Gastrocnemius medialis (tissue), 4 donors: ENCODE measurements around the gene EAF1. TPM values are rescaled to one million over a fixed set of nuclear protein-coding genes. Genes with fewer than 3 reads are reported as not detected.

Experiments
- ATAC-seq, 2 donors: fragments of 150-250 bp; one replicate each; pipeline ENCODE4 v1.9.1; 2016
- DNase-seq, 2 donors: peaks; one replicate each; pipeline ENCODE4 v3.0.0-alpha.2; 2019
- H3K27ac ChIP-seq, 4 donors: fragments of 200-600 bp; sonication (generic); 1 replicate in 1 of 4; 2 replicates in 3 of 4; pipeline ENCODE4 v1.5.1; 2016 to 2018; ENCODE audit warnings: mild to moderate bottlenecking in 2 of 4, moderate library complexity in 1 of 4
- H3K27me3 ChIP-seq, 3 donors: fragments of 200-600 bp; sonication (generic) in 2 of 3; 1 replicate in 1 of 3; 2 replicates in 2 of 3; pipeline versions ENCODE4 v1.5.1 to v1.6.0; 2016 to 2019; ENCODE audit warnings: mild to moderate bottlenecking in 1 of 3, moderate library complexity in 1 of 3
- H3K36me3 ChIP-seq, 2 donors: fragments of 200-600 bp; sonication (generic) in 1 of 2; one replicate each; pipeline ENCODE4 v1.5.1; 2017 to 2018
- H3K4me1 ChIP-seq, 2 donors: fragments of 200-600 bp; sonication (generic) in 1 of 2; one replicate each; pipeline ENCODE4 v1.5.1; 2016 to 2017; ENCODE audit warnings: mild to moderate bottlenecking in 2 of 2
- H3K4me3 ChIP-seq, 4 donors: fragments of 200-600 bp; sonication (generic) in 3 of 4; 1 replicate in 1 of 4; 2 replicates in 3 of 4; pipeline ENCODE4 v1.5.1; 2016 to 2019; ENCODE audit warnings: mild to moderate bottlenecking in 2 of 4
- H3K9me3 ChIP-seq, 3 donors: fragments of 200-600 bp; sonication (generic) in 2 of 3; 1 replicate in 1 of 3; 2 replicates in 2 of 3; pipeline ENCODE4 v1.5.1; 2016 to 2019
- CTCF ChIP-seq, 5 experiments: fragments of 450-650 bp in 3 of 5; fragments of 200-600 bp in 2 of 5; sonication (generic) in 2 of 5; IDR thresholded peaks in 4 of 5; conservative IDR thresholded peaks in 1 of 5; 1 replicate in 4 of 5; 2 replicates in 1 of 5; pipeline ENCODE4 v1.5.1; 2016 to 2019; ENCODE audit warnings: antibody characterized with exemption in 5 of 5, mild to moderate bottlenecking in 3 of 5, moderate library complexity in 3 of 5
- POLR2A ChIP-seq, 2 donors: fragments of 450-650 bp; IDR thresholded peaks; one replicate each; pipeline ENCODE4 v1.6.1; 2017; ENCODE audit warnings: antibody characterized with exemption in 2 of 2, mild to moderate bottlenecking in 2 of 2, moderate library complexity in 2 of 2
- in situ Hi-C, 4 donors: fragments of 200-750 bp; cut with MboI; loops; one replicate each; pipeline versions ENCODE4 v1.15.0 to v1.8.0; 2017; ENCODE audit warnings: low sequenced_read_pairs in 4 of 4
- intact Hi-C: fragments of 100-400 bp; cut with DNase I; formaldehyde crosslinking; loops from one replicate; pipeline ENCODE4 v1.15.1; 2023; ENCODE audit warnings: low total_unique reads
- total RNA-seq, 4 donors: library from RNA; depleted of rRNA; stranded (reverse); fragments of >200 nt; gene quantifications; one replicate each; pipeline versions ENCODE4 v1.1.0 to v1.2.3, GENCODE V29; 2016

The EAF1 gene
- total RNA-seq, 4 donors from 2014 or later: 9.4 to 17.3 (median 10.5) TPM

DNA sequence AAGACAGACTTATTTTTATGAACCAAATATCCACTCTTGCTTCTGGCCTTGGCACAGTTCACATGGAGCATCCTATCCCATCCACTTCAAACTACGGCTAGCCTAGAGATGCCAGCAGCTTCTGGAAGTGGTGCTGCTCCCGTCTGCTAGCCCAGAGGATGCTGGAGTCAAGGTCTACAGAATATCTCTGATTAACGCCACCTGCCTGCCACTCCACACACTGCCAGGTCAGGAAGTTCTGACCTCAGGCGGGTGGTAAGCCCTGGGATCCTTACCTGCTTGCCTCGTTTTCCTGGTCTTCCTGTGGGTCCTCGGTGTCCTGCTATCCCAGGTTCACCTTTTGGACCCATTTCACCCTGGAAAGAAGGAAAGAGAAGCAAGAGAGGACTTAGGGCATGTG, 42.9 kb downstream of the EAF1 start:
- TF ChIP-seq CTCF (IDR thresholded peaks at IDR 0.05 in 4 of 5, conservative IDR thresholded peaks at IDR 0.05 in 1 of 5) (no peak), POLR2A (IDR thresholded peaks at IDR 0.05) (no peak)
- Histone ChIP-seq H3K4me1 (peaks cover 12 to 16% of the 10 kb centered on the region in 2 donors), H3K27me3 (no peaks in the 10 kb centered on the region), H3K9me3 (no peaks in the 10 kb centered on the region), H3K27ac (peak overlapping the region in 3 of 4 donors; percentile 89 to 95 (median 91)), H3K36me3 (peaks cover 0 to 4% of the 10 kb centered on the region in 2 donors), H3K4me3 (no peak overlapping the region)
- ATAC-seq: no peak
- in situ Hi-C loops (no loop called here), intact Hi-C loops (no loop called here)
- no peak for DNase-seq

DNA sequence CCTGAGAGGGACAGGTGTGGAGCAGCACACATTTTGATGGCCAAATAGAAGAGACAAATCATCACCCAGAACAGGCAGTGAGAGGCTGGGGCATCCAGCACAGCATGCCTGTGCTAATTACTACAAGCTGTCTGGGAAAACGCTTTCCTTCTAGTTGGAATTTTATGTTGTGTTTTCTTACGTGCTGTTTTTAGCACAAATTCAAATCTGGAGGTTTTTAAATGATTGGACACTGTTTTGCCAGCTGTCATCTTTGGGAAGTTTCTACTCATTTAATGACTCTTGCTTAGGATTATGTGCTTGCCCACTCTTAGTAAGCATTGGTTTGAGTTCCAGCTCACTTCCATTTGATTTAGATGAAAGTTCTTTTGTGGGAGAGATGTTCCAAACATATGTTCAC, 43.5 kb downstream of the EAF1 start:
- DNase-seq: no peak
- in situ Hi-C loops: no loop called here
- Histone ChIP-seq H3K27ac (peak overlapping the region in 1 of 4 donors; percentile 89), H3K4me1 (peaks cover 12 to 16% of the 10 kb centered on the region in 2 donors), H3K4me3 (no peak overlapping the region), H3K9me3 (no peaks in the 10 kb centered on the region), H3K27me3 (no peaks in the 10 kb centered on the region), H3K36me3 (peaks cover 0 to 4% of the 10 kb centered on the region in 2 donors)
- intact Hi-C loops: no loop called here
- ATAC-seq: no peak
- TF ChIP-seq POLR2A (IDR thresholded peaks at IDR 0.05) (no peak), CTCF (IDR thresholded peaks at IDR 0.05 in 4 of 5, conservative IDR thresholded peaks at IDR 0.05 in 1 of 5) (no peak)

GRCh38 chr3:15471861-15472260, 44.5 kb downstream of the EAF1 start:
- ATAC-seq (no peak), DNase-seq (no peak)
- H3K4me3 ChIP-seq: no peak overlapping the region
- peaks cover 11 to 17% of the 10 kb centered on the region in 2 donors for H3K4me1 ChIP-seq
- intact Hi-C loops (no loop called here), in situ Hi-C loops (no loop called here)
- TF ChIP-seq CTCF (IDR thresholded peaks at IDR 0.05 in 4 of 5, conservative IDR thresholded peaks at IDR 0.05 in 1 of 5): no peak
- no peak for TF ChIP-seq POLR2A (IDR thresholded peaks at IDR 0.05)
- H3K27me3 ChIP-seq: no peaks in the 10 kb centered on the region
- no peaks in the 10 kb centered on the region for H3K9me3 ChIP-seq
- H3K36me3 ChIP-seq: peaks cover 0 to 4% of the 10 kb centered on the region in 2 donors
- H3K27ac ChIP-seq: no peak overlapping the region

DNA sequence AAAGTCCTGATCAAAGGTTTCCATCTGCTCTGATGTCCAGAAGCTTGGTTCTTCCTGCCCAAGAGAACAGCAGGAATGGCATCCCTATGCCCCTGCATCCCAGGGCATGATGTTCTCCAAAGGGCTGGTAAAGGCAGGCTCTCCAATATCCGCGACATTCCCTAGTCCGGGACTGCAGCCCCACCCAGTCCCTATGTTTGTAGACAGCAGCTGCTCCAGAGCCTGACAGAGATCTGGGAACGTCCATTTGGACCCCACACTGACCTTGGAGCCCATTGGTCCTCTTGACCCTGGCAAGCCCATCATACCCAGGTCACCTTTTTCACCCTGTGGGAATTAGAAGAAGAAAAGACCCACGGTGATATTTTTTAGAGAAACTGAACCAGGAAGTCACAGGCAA, 47.8 kb downstream of the EAF1 start:
- peaks cover 18 to 20% of the 10 kb centered on the region in 2 donors for H3K4me1 ChIP-seq
- no peak overlapping the region for H3K4me3 ChIP-seq
- H3K9me3 ChIP-seq: no peaks in the 10 kb centered on the region
- H3K36me3 ChIP-seq: peaks cover 0 to 4% of the 10 kb centered on the region in 2 donors
- H3K27me3 ChIP-seq: no peaks in the 10 kb centered on the region
- ATAC-seq: no peak
- no peak for DNase-seq
- in situ Hi-C loops: no loop called here
- TF ChIP-seq POLR2A (IDR thresholded peaks at IDR 0.05): no peak
- no peak for TF ChIP-seq CTCF (IDR thresholded peaks at IDR 0.05 in 4 of 5, conservative IDR thresholded peaks at IDR 0.05 in 1 of 5)
- intact Hi-C loops: no loop called here
- H3K27ac ChIP-seq: no peak overlapping the region

GRCh38 chr3:15476378-15476777, 49.0 kb downstream of the EAF1 start:
- Histone ChIP-seq H3K27me3 (no peaks in the 10 kb centered on the region), H3K27ac (peak overlapping the region in 2 of 4 donors; percentile 53 to 55), H3K36me3 (peaks cover 0 to 4% of the 10 kb centered on the region in 2 donors), H3K9me3 (no peaks in the 10 kb centered on the region), H3K4me1 (peaks cover 18 to 20% of the 10 kb centered on the region in 2 donors), H3K4me3 (no peak overlapping the region)
- DNase-seq (no peak), ATAC-seq (peak in 1 of 2 donors; percentile 72)
- intact Hi-C loops (no loop called here), in situ Hi-C loops (no loop called here)
- TF ChIP-seq CTCF (IDR thresholded peaks at IDR 0.05 in 4 of 5, conservative IDR thresholded peaks at IDR 0.05 in 1 of 5) (no peak), POLR2A (IDR thresholded peaks at IDR 0.05) (no peak)
